OCI-LY1 (cell line): Measurements from ENCODE around the gene TLCD4.

Source experiments
- EZH2 ChIP-seq: fragments of 200-600 bp; sonication (generic), shearing (Covaris generic); IDR thresholded peaks from 2 replicates; pipeline ENCODE4 v1.8.0; 2017; ENCODE audit warnings: borderline replicate concordance, mixed run types, mild to moderate bottlenecking, antibody characterized with exemption, low read length, moderate library complexity, mixed read lengths
- TF ChIP-seq, protein P1 (sequence below): fragments of 200-600 bp; sonication (generic), shearing (Covaris generic); IDR thresholded peaks from 2 replicates; pipeline ENCODE4 v1.5.1; 2017; ENCODE audit warnings: mild to moderate bottlenecking, antibody characterized with exemption, low read length, moderate library complexity, mixed read lengths

DNA sequence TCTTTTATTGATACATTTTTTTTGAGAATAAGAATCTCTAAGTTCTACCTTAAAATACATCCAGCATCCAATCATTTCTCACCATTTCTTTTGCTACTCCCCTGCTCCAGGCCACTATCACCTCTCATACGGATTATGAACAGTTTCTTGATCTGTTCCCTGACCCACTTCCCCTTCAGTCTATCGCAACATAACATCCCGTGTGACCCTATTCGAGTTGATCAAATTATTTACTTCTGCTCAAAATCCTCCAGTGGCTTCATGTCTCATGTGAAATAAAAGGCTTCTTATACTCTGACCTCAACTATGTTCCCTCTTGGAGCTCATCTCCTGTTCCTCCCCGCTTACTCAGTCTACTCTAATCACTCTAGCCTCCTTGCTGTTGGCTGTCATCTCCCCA is 49.6 kb upstream of the TLCD4 start:
- no peak for TF ChIP-seq EZH2
- TF ChIP-seq, protein P1, sequence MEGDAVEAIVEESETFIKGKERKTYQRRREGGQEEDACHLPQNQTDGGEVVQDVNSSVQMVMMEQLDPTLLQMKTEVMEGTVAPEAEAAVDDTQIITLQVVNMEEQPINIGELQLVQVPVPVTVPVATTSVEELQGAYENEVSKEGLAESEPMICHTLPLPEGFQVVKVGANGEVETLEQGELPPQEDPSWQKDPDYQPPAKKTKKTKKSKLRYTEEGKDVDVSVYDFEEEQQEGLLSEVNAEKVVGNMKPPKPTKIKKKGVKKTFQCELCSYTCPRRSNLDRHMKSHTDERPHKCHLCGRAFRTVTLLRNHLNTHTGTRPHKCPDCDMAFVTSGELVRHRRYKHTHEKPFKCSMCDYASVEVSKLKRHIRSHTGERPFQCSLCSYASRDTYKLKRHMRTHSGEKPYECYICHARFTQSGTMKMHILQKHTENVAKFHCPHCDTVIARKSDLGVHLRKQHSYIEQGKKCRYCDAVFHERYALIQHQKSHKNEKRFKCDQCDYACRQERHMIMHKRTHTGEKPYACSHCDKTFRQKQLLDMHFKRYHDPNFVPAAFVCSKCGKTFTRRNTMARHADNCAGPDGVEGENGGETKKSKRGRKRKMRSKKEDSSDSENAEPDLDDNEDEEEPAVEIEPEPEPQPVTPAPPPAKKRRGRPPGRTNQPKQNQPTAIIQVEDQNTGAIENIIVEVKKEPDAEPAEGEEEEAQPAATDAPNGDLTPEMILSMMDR: no peak
